ENCODE measurements around the gene ABHD16A.

Gene ABHD16A

GRCh38 chr6:31654574-31655348 lies 48.4 kb downstream of the ABHD16A start:
- in situ Hi-C loops (cut with MboI; ENCODE audit: low sequenced_read_pairs, unreplicated experiment), result no loop called here
- TF ChIP-seq CTCF (IDR thresholded peaks at IDR 0.05; ENCODE audit: borderline replicate concordance, control extremely low read depth, extremely low read depth, insufficient read depth, missing control alignments), result no peak
- no peak for DNase-seq (ENCODE audit: low spot score)

- in situ Hi-C loops (cut with MboI; ENCODE audit: low sequenced_read_pairs, unreplicated experiment), result no loop called here
- no peak for TF ChIP-seq CTCF (IDR thresholded peaks at IDR 0.05; ENCODE audit: borderline replicate concordance, control extremely low read depth, extremely low read depth, insufficient read depth, missing control alignments)
- peak; percentile 92 for DNase-seq (ENCODE audit: low spot score)
These were observed 50.0 kb downstream of the ABHD16A start for GRCh38 chr6:31652925-31653724.

DNA sequence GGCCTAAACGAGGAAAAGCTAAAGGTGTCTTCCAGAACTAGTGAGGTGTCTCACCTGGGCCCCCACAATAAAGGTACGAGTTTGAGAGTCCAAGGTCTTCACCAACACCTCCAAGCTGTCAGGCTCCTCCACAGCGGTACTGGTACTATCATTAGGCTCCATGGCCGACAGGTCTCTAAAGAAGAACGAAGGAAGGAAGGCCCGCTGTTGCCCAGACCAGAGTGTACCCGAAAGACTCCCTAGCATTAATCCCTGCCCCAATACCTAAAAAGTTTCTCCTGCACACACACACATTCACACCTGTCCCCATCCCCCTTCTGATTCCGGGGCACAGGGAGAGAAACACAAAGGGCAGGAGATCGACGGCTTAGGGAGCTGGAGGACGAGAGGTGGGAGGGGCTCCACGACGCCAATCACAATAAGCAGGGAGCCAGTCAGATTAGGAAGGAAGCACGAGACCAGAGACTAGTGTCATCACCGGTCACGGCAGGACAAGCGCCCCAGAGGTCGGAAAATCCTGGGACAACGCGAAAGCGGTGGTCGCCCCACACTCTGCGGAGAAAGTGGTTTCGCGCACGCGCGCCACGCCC lies 51.4 kb downstream of the ABHD16A start:
- in situ Hi-C loops (cut with MboI; ENCODE audit: low sequenced_read_pairs, unreplicated experiment), result no loop called here
- no peak for TF ChIP-seq CTCF (IDR thresholded peaks at IDR 0.05; ENCODE audit: borderline replicate concordance, control extremely low read depth, extremely low read depth, insufficient read depth, missing control alignments)
- peak; percentile 73 for DNase-seq (ENCODE audit: low spot score)

- TF ChIP-seq CTCF (IDR thresholded peaks at IDR 0.05; ENCODE audit: borderline replicate concordance, control extremely low read depth, extremely low read depth, insufficient read depth, missing control alignments), result no peak
- no peak for DNase-seq (ENCODE audit: low spot score)
- in situ Hi-C loops (cut with MboI; ENCODE audit: low sequenced_read_pairs, unreplicated experiment), result no loop called here
These were observed 57.8 kb downstream of the ABHD16A start for GRCh38 chr6:31645325-31645724.

DNA sequence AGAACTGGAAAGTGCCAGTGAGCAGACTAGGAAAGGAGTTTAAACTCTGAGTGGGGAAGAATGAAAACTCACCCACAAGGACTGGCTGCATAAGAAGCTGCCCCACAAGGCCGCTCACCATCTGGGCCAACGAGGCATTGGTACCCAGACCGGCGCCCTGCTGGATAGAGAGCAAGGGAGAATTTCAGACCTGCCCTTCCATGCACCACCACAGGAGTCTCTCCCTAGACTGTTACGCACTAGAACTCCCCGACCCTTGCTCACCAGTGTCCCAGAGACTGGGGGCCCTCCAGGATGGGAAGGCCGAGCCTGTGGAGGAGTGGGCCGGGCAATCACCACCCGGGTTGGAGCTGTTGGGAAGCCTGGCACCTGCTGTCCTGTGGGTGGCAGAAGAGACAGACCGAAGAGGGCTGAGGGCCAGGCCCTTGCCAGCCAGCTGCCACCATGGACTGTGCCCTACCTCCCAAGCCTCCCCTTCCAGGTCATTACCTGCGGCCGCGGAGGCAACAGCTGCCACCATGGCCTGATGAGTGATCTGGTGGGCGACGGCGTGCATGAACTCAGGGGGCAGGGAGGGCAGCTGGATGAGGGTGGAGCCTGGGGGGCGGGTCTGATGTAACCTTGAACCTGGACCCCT lies 59.2 kb downstream of the ABHD16A start:
- DNase-seq (ENCODE audit: low spot score), result no peak
- in situ Hi-C loops (cut with MboI; ENCODE audit: low sequenced_read_pairs, unreplicated experiment), result no loop called here
- no peak for TF ChIP-seq CTCF (IDR thresholded peaks at IDR 0.05; ENCODE audit: borderline replicate concordance, control extremely low read depth, extremely low read depth, insufficient read depth, missing control alignments)
